Upper lobe of left lung (tissue), 6 donors: ENCODE data around the gene ADIRF. TPM values are rescaled to one million over a fixed set of nuclear protein-coding genes. Genes with fewer than 3 reads are reported as not detected.
A peak's percentile ranks its signal among the peaks of the same experiment; 100 is the strongest.
"Not testable (repeated sequence)": the region's sequence is repeated elsewhere in the genome, so short reads cannot be mapped to it uniquely, and the experiment has no call there.

ENCODE experiments used
- ATAC-seq, 2 donors: fragments of 200-7000 bp; cut with Tn5 transposase; one replicate each; pipeline ENCODE4 v1.9.1; 2022; ENCODE audit warnings: mild to moderate bottlenecking in 2 of 2, moderate library complexity in 2 of 2; ENCODE audit not compliant: low FRiP score in 2 of 2
- DNase-seq, 2 donors: peaks; one replicate each; pipeline ENCODE4 v3.0.0-alpha.2; 2019 to 2020
- H3K27ac ChIP-seq, 4 donors: fragments of 200-600 bp; sonication (generic); one replicate each; pipeline ENCODE4 v1.5.1; 2016 to 2019
- H3K27me3 ChIP-seq, 4 donors: fragments of 200-600 bp; sonication (generic); one replicate each; pipeline ENCODE4 v1.5.1; 2017 to 2019
- H3K36me3 ChIP-seq, 4 donors: fragments of 200-600 bp; sonication (generic); one replicate each; pipeline ENCODE4 v1.5.1; 2016 to 2019
- H3K4me1 ChIP-seq, 4 donors: fragments of 200-600 bp; sonication (generic); one replicate each; pipeline ENCODE4 v1.5.1; 2018 to 2019
- H3K4me3 ChIP-seq, 4 donors: fragments of 200-600 bp; sonication (generic); one replicate each; pipeline ENCODE4 v1.5.1; 2017 to 2019; ENCODE audit warnings: mild to moderate bottlenecking in 2 of 4, moderate library complexity in 1 of 4
- H3K9me3 ChIP-seq, 4 donors: fragments of 200-600 bp; sonication (generic); one replicate each; pipeline ENCODE4 v1.5.1; 2018 to 2019
- EP300 ChIP-seq, 4 donors: sonication (generic); formaldehyde crosslinking; IDR thresholded peaks; one replicate each; pipeline ENCODE4 v1.5.1; 2017; ENCODE audit warnings: antibody characterized with exemption in 4 of 4, control low read depth in 2 of 4
- POLR2A ChIP-seq, 4 donors: fragments of 450-650 bp; IDR thresholded peaks; one replicate each; pipeline ENCODE4 v1.5.1; 2016 to 2017; ENCODE audit warnings: antibody characterized with exemption in 4 of 4, mild to moderate bottlenecking in 2 of 4
- POLR2AphosphoS5 ChIP-seq, 2 donors: sonication (generic); formaldehyde crosslinking; IDR thresholded peaks; one replicate each; pipeline ENCODE4 v1.5.1; 2017; ENCODE audit warnings: antibody characterized with exemption in 2 of 2
- WGBS, 2 donors: methylation state at CpG; one replicate each; pipeline ENCODE4 v1.1.5; 2017 to 2018; 5-methylcytosine and 5-hydroxymethylcytosine counted together
- total RNA-seq, 6 donors: library from RNA; depleted of rRNA in 4 of 6; stranded (reverse); fragments of >200 nt in 4 of 6; gene quantifications; one replicate each; pipeline versions ENCODE4 v1.1.0 to v1.2.1, GENCODE V29; 2016 to 2021
- TF ChIP-seq, protein P1 (sequence below), 6 experiments: fragments of 450-650 bp in 4 of 6; fragments of 200-600 bp in 2 of 6; sonication (generic) in 2 of 6; IDR thresholded peaks; one replicate each; pipeline ENCODE4 v1.5.1; 2016 to 2019; ENCODE audit warnings: antibody characterized with exemption in 6 of 6
- donor health status: DM: no; HTN: no; CAD: no; lungs with moderate emphysema.
- donor health status: DM: no; HTN: yes; CAD: no; lungs with severe emphysema.

The ADIRF gene
- total RNA-seq, 6 donors from 2014 or later: 51.3 to 202 (median 164) TPM

DNA sequence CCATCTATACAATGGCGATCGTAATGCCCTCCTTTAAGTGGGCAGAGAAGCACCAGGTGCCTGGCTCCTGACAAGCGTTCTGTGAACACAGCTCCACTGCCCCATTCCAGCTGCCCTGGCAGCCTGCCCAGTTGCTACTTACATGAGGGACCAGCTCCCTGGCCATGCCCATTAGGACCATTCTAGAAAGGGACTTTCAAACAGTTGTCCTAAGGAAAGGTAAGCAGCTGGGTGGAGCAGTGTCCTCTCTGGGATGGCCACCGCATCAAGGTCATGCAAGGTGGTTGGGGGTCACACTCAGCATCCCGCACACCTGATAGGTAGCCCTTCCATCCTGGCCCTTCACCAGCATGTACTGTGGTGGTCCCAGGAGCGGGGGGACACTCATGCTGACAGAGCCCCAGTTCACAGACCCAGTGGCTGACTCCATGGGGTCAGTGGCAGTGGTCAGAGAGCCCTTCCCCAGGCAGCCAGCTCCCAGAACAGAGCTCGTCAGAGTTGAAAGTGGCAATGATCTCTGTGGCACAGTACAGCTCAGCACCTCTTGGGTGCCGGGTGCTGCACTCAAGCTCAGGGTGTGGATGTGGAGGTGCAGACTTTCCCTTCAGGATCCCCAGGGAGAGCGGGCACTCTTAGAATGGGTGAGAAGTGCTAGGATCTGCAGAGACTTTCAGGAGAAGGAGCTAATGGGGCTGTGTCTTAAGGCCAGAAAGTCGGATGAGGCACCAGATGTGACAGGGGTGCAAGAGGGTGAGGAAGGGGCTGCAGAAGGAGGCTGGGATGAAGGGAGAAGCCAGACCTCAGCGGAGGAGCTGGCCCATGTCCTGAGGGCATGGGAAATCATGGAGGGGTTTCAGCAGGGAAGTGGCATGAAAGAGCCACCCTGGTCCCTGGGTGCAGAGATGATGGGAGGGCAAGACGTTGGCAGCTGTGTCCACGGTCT lies 21.8 kb upstream of the ADIRF start:
- ATAC-seq (no peak), DNase-seq (peak in 1 of 2 donors; percentile 22)
- H3K27ac ChIP-seq: no peak overlapping the region
- peaks cover 0 to 26% (median 0%) of the 10 kb centered on the region in 4 donors for H3K36me3 ChIP-seq
- peaks cover 5 to 15% (median 10%) of the 10 kb centered on the region in 4 donors for H3K4me1 ChIP-seq
- H3K27me3 ChIP-seq: no peaks in the 10 kb centered on the region
- H3K4me3 ChIP-seq: no peak overlapping the region
- 76 to 86% methylated on average over 12 to 13 of the region's 13 CpGs for WGBS, 2 donors
- no peaks in the 10 kb centered on the region for H3K9me3 ChIP-seq
- TF ChIP-seq EP300 (IDR thresholded peaks at IDR 0.05): no peak
- TF ChIP-seq, protein P1, sequence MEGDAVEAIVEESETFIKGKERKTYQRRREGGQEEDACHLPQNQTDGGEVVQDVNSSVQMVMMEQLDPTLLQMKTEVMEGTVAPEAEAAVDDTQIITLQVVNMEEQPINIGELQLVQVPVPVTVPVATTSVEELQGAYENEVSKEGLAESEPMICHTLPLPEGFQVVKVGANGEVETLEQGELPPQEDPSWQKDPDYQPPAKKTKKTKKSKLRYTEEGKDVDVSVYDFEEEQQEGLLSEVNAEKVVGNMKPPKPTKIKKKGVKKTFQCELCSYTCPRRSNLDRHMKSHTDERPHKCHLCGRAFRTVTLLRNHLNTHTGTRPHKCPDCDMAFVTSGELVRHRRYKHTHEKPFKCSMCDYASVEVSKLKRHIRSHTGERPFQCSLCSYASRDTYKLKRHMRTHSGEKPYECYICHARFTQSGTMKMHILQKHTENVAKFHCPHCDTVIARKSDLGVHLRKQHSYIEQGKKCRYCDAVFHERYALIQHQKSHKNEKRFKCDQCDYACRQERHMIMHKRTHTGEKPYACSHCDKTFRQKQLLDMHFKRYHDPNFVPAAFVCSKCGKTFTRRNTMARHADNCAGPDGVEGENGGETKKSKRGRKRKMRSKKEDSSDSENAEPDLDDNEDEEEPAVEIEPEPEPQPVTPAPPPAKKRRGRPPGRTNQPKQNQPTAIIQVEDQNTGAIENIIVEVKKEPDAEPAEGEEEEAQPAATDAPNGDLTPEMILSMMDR (IDR thresholded peaks at IDR 0.05): no peak
- no peak for TF ChIP-seq POLR2A (IDR thresholded peaks at IDR 0.05)
- no peak for TF ChIP-seq POLR2AphosphoS5 (IDR thresholded peaks at IDR 0.05)

DNA sequence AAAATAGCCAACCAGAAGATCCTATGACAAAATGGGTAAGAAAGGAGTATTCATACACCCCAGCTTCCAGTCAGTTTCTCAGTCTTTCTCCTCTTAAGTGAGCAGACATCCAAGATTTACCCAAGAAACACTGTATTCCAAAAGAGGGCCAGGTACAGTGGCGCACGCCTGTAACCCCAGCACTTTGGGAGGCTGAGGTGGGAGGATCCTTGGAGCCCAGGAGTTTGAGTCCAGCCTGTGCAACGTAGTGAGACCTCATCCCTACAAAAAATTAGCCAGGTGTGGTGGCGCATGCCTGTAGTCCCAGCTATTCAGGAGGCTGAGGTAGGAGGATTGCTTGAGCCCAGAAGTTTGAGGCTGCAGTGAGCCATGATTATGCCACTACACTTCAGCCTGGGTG lies 20.5 kb upstream of the ADIRF start:
- 88 to 97% methylated on average over 4 of the region's 4 CpGs for WGBS, 2 donors
- Histone ChIP-seq H3K36me3 (peaks cover 0 to 17% (median 0%) of the 10 kb centered on the region in 4 donors), H3K4me1 (peaks cover 5 to 20% (median 10%) of the 10 kb centered on the region in 4 donors)
- ATAC-seq, H3K9me3 ChIP-seq, H3K27ac ChIP-seq, DNase-seq, H3K4me3 ChIP-seq, H3K27me3 ChIP-seq: not testable (repeated sequence)

DNA sequence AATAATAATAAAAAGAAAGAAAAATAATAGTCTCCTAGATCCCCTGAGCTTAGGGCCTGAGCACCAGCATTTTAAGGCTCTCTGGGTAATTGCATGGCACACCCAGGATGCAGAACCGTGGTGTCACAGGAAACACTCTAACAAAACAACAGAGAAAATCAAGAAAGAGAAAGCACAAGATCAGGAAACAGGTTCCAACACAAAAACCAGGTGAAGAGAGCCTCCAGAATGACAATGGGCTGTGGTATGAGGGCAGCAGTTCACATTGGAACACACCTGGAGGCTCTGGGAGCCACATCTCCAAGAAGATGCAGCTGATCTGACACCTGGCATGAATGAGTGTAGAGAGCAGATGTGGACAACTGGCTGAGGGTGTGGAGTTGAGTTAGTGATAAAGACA lies 17.9 kb upstream of the ADIRF start:
- peaks cover 0 to 4% (median 0%) of the 10 kb centered on the region in 4 donors for H3K9me3 ChIP-seq
- 50 to 58% methylated on average over 1 of the region's 1 CpG for WGBS, 2 donors
- H3K27me3 ChIP-seq: no peaks in the 10 kb centered on the region
- no peak for ATAC-seq
- peak overlapping the region in 2 of 4 donors; percentile 15 to 17 for H3K27ac ChIP-seq
- peaks cover 0 to 2% (median 0%) of the 10 kb centered on the region in 4 donors for H3K36me3 ChIP-seq
- H3K4me1 ChIP-seq: peaks cover 20 to 30% (median 22%) of the 10 kb centered on the region in 4 donors
- no peak overlapping the region for H3K4me3 ChIP-seq
- TF ChIP-seq POLR2AphosphoS5 (IDR thresholded peaks at IDR 0.05) (no peak), POLR2A (IDR thresholded peaks at IDR 0.05) (no peak), EP300 (IDR thresholded peaks at IDR 0.05) (no peak)
- TF ChIP-seq, protein P1 (IDR thresholded peaks at IDR 0.05): no peak
- no peak for DNase-seq

DNA sequence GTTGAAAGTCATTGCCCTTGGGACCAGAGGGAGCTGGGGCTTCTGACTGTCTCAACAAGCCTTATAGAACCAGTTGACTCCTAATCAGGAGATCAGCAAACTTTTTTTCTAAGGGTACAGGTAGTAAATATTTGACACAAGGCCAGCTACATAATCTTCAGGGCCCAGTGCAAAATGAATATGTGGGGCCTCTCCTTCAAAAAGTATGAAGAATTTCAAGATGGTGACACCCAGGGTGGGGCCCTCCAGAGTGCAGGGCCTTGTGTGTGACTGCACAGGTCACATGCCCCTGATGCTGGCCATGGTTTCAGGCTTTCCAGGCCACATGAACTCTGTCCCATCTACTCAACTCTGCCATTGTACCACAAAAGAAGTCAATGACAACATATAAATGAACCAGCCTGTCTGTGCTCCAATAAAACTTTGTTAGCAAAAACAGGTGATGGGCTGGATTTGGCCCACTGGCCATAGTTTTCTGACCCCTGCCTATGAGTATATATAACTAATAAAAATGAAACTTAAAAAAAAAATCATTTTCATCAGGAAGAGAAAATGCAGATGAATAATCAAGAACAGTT lies 17.0 kb upstream of the ADIRF start:
- TF ChIP-seq, protein P1 (IDR thresholded peaks at IDR 0.05): no peak
- no peak for TF ChIP-seq POLR2AphosphoS5 (IDR thresholded peaks at IDR 0.05)
- TF ChIP-seq POLR2A (IDR thresholded peaks at IDR 0.05): no peak
- no peak for TF ChIP-seq EP300 (IDR thresholded peaks at IDR 0.05)
- no peaks in the 10 kb centered on the region for H3K27me3 ChIP-seq
- no peak overlapping the region for H3K4me3 ChIP-seq
- H3K9me3 ChIP-seq: peaks cover 0 to 4% (median 0%) of the 10 kb centered on the region in 4 donors
- peak overlapping the region in 1 of 4 donors; percentile 85 for H3K27ac ChIP-seq
- ATAC-seq: no peak
- H3K4me1 ChIP-seq: peaks cover 17 to 27% (median 24%) of the 10 kb centered on the region in 4 donors
- no peaks in the 10 kb centered on the region for H3K36me3 ChIP-seq
- no peak for DNase-seq

DNA sequence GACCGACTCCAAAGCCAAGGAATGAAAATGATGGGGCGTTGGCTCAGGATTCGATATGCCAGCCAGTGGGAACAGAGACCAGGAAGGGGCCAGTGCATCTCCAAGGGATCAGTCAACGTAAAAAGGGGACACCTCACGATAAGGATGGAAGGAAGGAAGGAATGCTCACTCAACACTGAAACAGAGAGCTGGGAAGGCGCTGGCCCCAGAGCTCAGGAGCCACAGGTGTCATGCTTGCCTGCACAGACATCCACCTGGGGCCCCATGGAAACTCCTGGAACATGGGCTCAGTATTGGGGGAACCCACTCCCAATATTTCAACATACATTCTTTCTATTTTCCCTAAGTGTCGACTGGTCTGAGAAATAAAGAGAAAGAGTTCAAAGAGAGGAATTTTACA lies 16.2 kb upstream of the ADIRF start:
- Histone ChIP-seq H3K27me3 (no peaks in the 10 kb centered on the region), H3K27ac (peak overlapping the region in 2 of 4 donors; percentile 20 to 85), H3K36me3 (no peaks in the 10 kb centered on the region), H3K4me1 (peaks cover 17 to 27% (median 24%) of the 10 kb centered on the region in 4 donors), H3K9me3 (peaks cover 0 to 4% (median 0%) of the 10 kb centered on the region in 4 donors), H3K4me3 (no peak overlapping the region)
- TF ChIP-seq POLR2A (IDR thresholded peaks at IDR 0.05): no peak
- TF ChIP-seq EP300 (IDR thresholded peaks at IDR 0.05): no peak
- TF ChIP-seq, protein P1 (IDR thresholded peaks at IDR 0.05): no peak
- TF ChIP-seq POLR2AphosphoS5 (IDR thresholded peaks at IDR 0.05): no peak
- ATAC-seq: no peak
- WGBS, 2 donors: 76 to 91% methylated on average over 7 of the region's 7 CpGs
- no peak for DNase-seq

DNA sequence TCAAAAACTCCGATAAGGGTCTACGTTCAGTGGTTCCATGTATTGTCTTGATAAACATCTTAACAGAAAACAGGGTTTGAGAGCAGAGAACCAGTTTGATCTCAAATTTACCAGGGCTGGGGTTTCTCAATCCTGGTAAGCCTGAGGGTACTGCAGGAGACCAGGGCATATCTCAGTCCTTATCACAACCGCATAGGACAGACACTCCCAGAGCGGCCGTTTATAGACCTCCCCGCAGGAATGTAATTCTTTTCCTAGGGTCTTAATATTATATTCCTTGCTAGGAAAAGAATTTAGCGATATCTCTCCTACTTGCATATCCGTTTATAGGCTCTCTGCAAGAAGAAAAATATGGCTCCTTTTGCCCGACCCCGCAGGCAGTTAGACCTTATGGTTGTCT lies 15.6 kb upstream of the ADIRF start:
- 95% methylated on average over 10 of the region's 10 CpGs for whole genome bisulfite sequencing, 2 donors
- not testable (repeated sequence) for H3K9me3 ChIP-seq, DNase-seq, H3K27me3 ChIP-seq, H3K36me3 ChIP-seq, ATAC-seq, H3K4me3 ChIP-seq
- H3K27ac ChIP-seq: peak overlapping the region in 2 of 4 donors; percentile 85 to 90
- peaks cover 18 to 29% (median 28%) of the 10 kb centered on the region in 4 donors for H3K4me1 ChIP-seq
